Measurements from ENCODE around the gene PCDHGA7. TPM values are rescaled to one million over a fixed set of nuclear protein-coding genes. Genes with fewer than 3 reads are reported as not detected.
"Not testable (repeated sequence)": the region's sequence is repeated elsewhere in the genome, so short reads cannot be mapped to it uniquely, and the experiment has no call there.

The PCDHGA7 gene
- total RNA-seq, 1 experiment from 2014 or later = 0.18 TPM

- no TSS peak for BruUV-seq (replicated peaks)
Observed at GRCh38 chr5:141374627-141375026, 7.9 kb upstream of the PCDHGA7 start.

GRCh38 chr5:141375444-141376155 is 6.9 kb upstream of the PCDHGA7 start:
- CTCF ChIA-PET; in situ Hi-C loops (cut with HindIII; ENCODE audit: low pct_unique_long_range_greater_than_20kb, low sequenced_read_pairs): not testable (repeated sequence)

More at GRCh38 chr5:141374627-141375026, 7.9 kb upstream of the PCDHGA7 start:
- DNase-seq (ENCODE audit: low read depth, low spot score) = no peak
- TF ChIP-seq SIN3A (IDR thresholded peaks at IDR 0.05; ENCODE audit: borderline replicate concordance, insufficient read depth, low read depth, low read length) (no peak), POLR2AphosphoS5 (IDR thresholded peaks at IDR 0.05; ENCODE audit: low read depth, low read length) (no peak), CTCF (IDR thresholded peaks at IDR 0.05) (no peak), TCF7L2 (IDR thresholded peaks at IDR 0.05; ENCODE audit: low read depth, low read length) (no peak), REST (IDR thresholded peaks at IDR 0.05; ENCODE audit: insufficient read depth in 1 of 2, low read depth in 2 of 2, low read length in 1 of 2) (no peak)
- H3K27ac ChIP-seq (ENCODE audit: low read length) = no peak overlapping the region
- in situ Hi-C loops (cut with HindIII; ENCODE audit: low pct_unique_long_range_greater_than_20kb, low sequenced_read_pairs) = no loop called here
- ATAC-seq = no peak
- peaks cover 7% of the 10 kb centered on the region; the same call in 1 of the 2 replicates for H3K9me3 ChIP-seq (ENCODE audit: control insufficient read depth, insufficient read depth, low read depth, low read length)
- intact Hi-C loops (cut with micrococcal nuclease; ENCODE audit: unreplicated experiment) = no loop called here
- CTCF ChIA-PET = no interaction called here
- POLR2A ChIA-PET = interaction anchor here (0.6 kb wide), 1 partner anchor 57 kb away, joined by 4 read pairs; no protein-coding TSS in a partner anchor
- H3K4me3 ChIP-seq (ENCODE audit: low read depth in 2 of 2, low read length in 2 of 2) = no peak overlapping the region
- H3K27me3 ChIP-seq (ENCODE audit: control insufficient read depth, insufficient read depth, low read length) = 0 out of 2 replicates have a peak, but pooled peaks cover 2% of the 10 kb centered on the region
- no peaks in the 10 kb centered on the region for H3K4me1 ChIP-seq (ENCODE audit: control insufficient read depth, insufficient read depth, low read length)
- no peaks in the 10 kb centered on the region for H3K36me3 ChIP-seq (ENCODE audit: control insufficient read depth, insufficient read depth, low read length)

GRCh38 chr5:141383345-141383744 is 803 bp downstream of the PCDHGA7 start:
- Histone ChIP-seq H3K36me3 (ENCODE audit: control insufficient read depth, insufficient read depth, low read length) (no peaks in the 10 kb centered on the region), H3K4me1 (ENCODE audit: control insufficient read depth, insufficient read depth, low read length) (no peaks in the 10 kb centered on the region), H3K4me3 (ENCODE audit: low read depth in 2 of 2, low read length in 2 of 2) (no peak overlapping the region; a peak in 1 of 4 replicates), H3K27ac (ENCODE audit: low read length) (no peak overlapping the region), H3K27me3 (ENCODE audit: control insufficient read depth, insufficient read depth, low read length) (0 out of 2 replicates have a peak, but pooled peaks cover 2% of the 10 kb centered on the region), H3K9me3 (ENCODE audit: control insufficient read depth, insufficient read depth, low read depth, low read length) (no peaks in the 10 kb centered on the region)
- ChIA-PET CTCF (no interaction called here), POLR2A (no interaction called here)
- intact Hi-C loops (cut with micrococcal nuclease; ENCODE audit: unreplicated experiment) = no loop called here
- in situ Hi-C loops (cut with HindIII; ENCODE audit: low pct_unique_long_range_greater_than_20kb, low sequenced_read_pairs) = no loop called here
- no peak for TF ChIP-seq REST (IDR thresholded peaks at IDR 0.05; ENCODE audit: insufficient read depth in 1 of 2, low read depth in 2 of 2, low read length in 1 of 2)
- no peak for TF ChIP-seq TCF7L2 (IDR thresholded peaks at IDR 0.05; ENCODE audit: low read depth, low read length)
- TF ChIP-seq SIN3A (IDR thresholded peaks at IDR 0.05; ENCODE audit: borderline replicate concordance, insufficient read depth, low read depth, low read length) = no peak
- no peak for TF ChIP-seq CTCF (IDR thresholded peaks at IDR 0.05)
- TF ChIP-seq POLR2AphosphoS5 (IDR thresholded peaks at IDR 0.05; ENCODE audit: low read depth, low read length) = no peak
- ATAC-seq (no peak), DNase-seq (ENCODE audit: low read depth, low spot score) (no peak)
- no TSS peak for BruUV-seq (replicated peaks)

More at GRCh38 chr5:141375444-141376155, 6.9 kb upstream of the PCDHGA7 start:
- H3K4me3 ChIP-seq (ENCODE audit: low read depth in 2 of 2, low read length in 2 of 2); H3K27ac ChIP-seq (ENCODE audit: low read length); H3K4me1 ChIP-seq (ENCODE audit: control insufficient read depth, insufficient read depth, low read length); H3K36me3 ChIP-seq (ENCODE audit: control insufficient read depth, insufficient read depth, low read length); BruUV-seq (replicated peaks); DNase-seq (ENCODE audit: low read depth, low spot score); POLR2A ChIA-PET; ATAC-seq; H3K27me3 ChIP-seq (ENCODE audit: control insufficient read depth, insufficient read depth, low read length); intact Hi-C loops (cut with micrococcal nuclease; ENCODE audit: unreplicated experiment); H3K9me3 ChIP-seq (ENCODE audit: control insufficient read depth, insufficient read depth, low read depth, low read length): not testable (repeated sequence)
